ENCODE results near the gene RNGTT. TPM values are rescaled to one million over a fixed set of nuclear protein-coding genes. Genes with fewer than 3 reads are reported as not detected.

RNGTT gene
- total RNA-seq, 1 experiment from 2014 or later, result 15.2 TPM

DNA sequence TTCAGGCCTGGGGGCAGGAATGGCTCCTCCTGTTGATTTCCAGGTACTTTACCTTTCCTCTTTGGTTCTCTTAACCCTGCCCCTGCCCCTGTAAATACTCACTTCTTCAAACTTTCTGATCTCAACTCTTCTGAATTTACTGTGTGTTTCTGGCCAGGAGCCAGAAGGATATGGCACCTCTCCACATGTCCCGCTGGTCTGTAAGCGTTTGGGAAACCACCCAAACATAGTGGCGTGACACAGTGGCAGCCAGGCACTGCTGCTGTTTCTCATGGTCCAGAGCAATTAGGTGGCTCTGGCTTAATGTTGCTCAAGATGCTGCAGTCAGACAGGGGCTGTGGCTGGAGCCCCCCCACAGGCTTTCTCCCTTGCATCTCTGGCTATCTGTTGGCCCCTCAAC is 374.5 kb downstream of the RNGTT start:
- Histone ChIP-seq H4K20me1 (ENCODE audit: insufficient read depth) (no peaks in the 10 kb centered on the region), H3K9me3 (ENCODE audit: insufficient read depth, low read depth) (no peaks in the 10 kb centered on the region), H3K4me3 (no peak overlapping the region), H3K4me1 (replicated peaks; ENCODE audit: insufficient read depth) (no peaks in the 10 kb centered on the region), H3K27ac (no peak overlapping the region), H3F3A (ENCODE audit: insufficient read depth, low read depth) (no peaks in the 10 kb centered on the region), H3K4me2 (no peak overlapping the region), H3K27me3 (ENCODE audit: insufficient read depth, low read depth) (peaks cover 66% of the 10 kb centered on the region), H3K36me3 (ENCODE audit: low read depth) (no peaks in the 10 kb centered on the region), H2AFZ (no peak overlapping the region), H3K79me2 (ENCODE audit: low read depth) (no peaks in the 10 kb centered on the region), H3K9me2 (ENCODE audit: insufficient read depth) (no peaks in the 10 kb centered on the region)
- intact Hi-C loops (cut with micrococcal nuclease; ENCODE audit: unreplicated experiment), result no loop called here
- no peak for DNase-seq
- TF ChIP-seq, protein P1, sequence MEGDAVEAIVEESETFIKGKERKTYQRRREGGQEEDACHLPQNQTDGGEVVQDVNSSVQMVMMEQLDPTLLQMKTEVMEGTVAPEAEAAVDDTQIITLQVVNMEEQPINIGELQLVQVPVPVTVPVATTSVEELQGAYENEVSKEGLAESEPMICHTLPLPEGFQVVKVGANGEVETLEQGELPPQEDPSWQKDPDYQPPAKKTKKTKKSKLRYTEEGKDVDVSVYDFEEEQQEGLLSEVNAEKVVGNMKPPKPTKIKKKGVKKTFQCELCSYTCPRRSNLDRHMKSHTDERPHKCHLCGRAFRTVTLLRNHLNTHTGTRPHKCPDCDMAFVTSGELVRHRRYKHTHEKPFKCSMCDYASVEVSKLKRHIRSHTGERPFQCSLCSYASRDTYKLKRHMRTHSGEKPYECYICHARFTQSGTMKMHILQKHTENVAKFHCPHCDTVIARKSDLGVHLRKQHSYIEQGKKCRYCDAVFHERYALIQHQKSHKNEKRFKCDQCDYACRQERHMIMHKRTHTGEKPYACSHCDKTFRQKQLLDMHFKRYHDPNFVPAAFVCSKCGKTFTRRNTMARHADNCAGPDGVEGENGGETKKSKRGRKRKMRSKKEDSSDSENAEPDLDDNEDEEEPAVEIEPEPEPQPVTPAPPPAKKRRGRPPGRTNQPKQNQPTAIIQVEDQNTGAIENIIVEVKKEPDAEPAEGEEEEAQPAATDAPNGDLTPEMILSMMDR (conservative IDR thresholded peaks at IDR 0.05), result no peak
- no peak for TF ChIP-seq EZH2 (IDR thresholded peaks at IDR 0.05; ENCODE audit: low read depth)
- POLR2A ChIA-PET (ENCODE audit: unreplicated experiment), result no interaction called here
- CTCF ChIA-PET, result no interaction called here
- no TSS peak for BruUV-seq (replicated peaks)

DNA sequence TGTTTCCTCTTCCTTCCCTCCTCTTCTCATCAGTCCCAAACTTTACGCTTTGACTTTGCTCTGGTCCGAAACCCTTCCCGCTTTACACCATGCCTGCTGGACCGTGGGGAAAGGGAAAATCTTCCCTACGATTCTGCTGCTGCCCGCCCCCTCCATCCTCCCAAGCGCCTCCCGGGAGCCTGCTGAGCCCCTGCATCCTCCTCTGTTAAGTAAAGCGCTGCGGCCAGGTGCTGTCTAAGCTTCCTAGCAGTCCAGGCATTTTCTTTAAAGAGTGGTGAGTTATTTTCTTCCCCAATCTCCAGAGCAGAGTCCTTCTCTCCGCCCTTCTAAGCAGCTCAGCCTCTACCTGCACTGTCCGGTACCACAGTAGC is 376.3 kb downstream of the RNGTT start:
- ChIA-PET CTCF (no interaction called here), POLR2A (ENCODE audit: unreplicated experiment) (no interaction called here)
- no peak overlapping the region for H2AFZ ChIP-seq
- no peak overlapping the region for H3K27ac ChIP-seq
- H3K4me1 ChIP-seq (replicated peaks; ENCODE audit: insufficient read depth), result no peaks in the 10 kb centered on the region
- H3K36me3 ChIP-seq (ENCODE audit: low read depth), result no peaks in the 10 kb centered on the region
- intact Hi-C loops (cut with micrococcal nuclease; ENCODE audit: unreplicated experiment), result no loop called here
- H3K27me3 ChIP-seq (ENCODE audit: insufficient read depth, low read depth), result peaks cover 65% of the 10 kb centered on the region
- no peaks in the 10 kb centered on the region for H3F3A ChIP-seq (ENCODE audit: insufficient read depth, low read depth)
- TF ChIP-seq, protein P1 (conservative IDR thresholded peaks at IDR 0.05), result no peak
- no peak for TF ChIP-seq EZH2 (IDR thresholded peaks at IDR 0.05; ENCODE audit: low read depth)
- no peaks in the 10 kb centered on the region for H4K20me1 ChIP-seq (ENCODE audit: insufficient read depth)
- H3K79me2 ChIP-seq (ENCODE audit: low read depth), result no peaks in the 10 kb centered on the region
- no peak overlapping the region for H3K4me2 ChIP-seq
- H3K9me2 ChIP-seq (ENCODE audit: insufficient read depth), result no peaks in the 10 kb centered on the region
- BruUV-seq (replicated peaks), result no TSS peak
- H3K9me3 ChIP-seq (ENCODE audit: insufficient read depth, low read depth), result no peaks in the 10 kb centered on the region
- H3K4me3 ChIP-seq, result no peak overlapping the region
- DNase-seq, result no peak

GRCh38 chr6:88586371-88587149 is 376.9 kb downstream of the RNGTT start:
- intact Hi-C loops (cut with micrococcal nuclease; ENCODE audit: unreplicated experiment), result no loop called here
- no peak for DNase-seq

More at GRCh38 chr6:88586371-88587149, 376.9 kb downstream of the RNGTT start:
- no peaks in the 10 kb centered on the region for H3K4me1 ChIP-seq (replicated peaks; ENCODE audit: insufficient read depth)
- H3K9me3 ChIP-seq (ENCODE audit: insufficient read depth, low read depth), result no peaks in the 10 kb centered on the region
- no peaks in the 10 kb centered on the region for H4K20me1 ChIP-seq (ENCODE audit: insufficient read depth)
- TF ChIP-seq, protein P1 (conservative IDR thresholded peaks at IDR 0.05), result no peak
- no peak for TF ChIP-seq EZH2 (IDR thresholded peaks at IDR 0.05; ENCODE audit: low read depth)
- H3K27ac ChIP-seq, result no peak overlapping the region
- H3K36me3 ChIP-seq (ENCODE audit: low read depth), result no peaks in the 10 kb centered on the region
- ChIA-PET POLR2A (ENCODE audit: unreplicated experiment) (no interaction called here), CTCF (no interaction called here)
- BruUV-seq (replicated peaks), result no TSS peak
- H3K4me3 ChIP-seq, result no peak overlapping the region
- no peaks in the 10 kb centered on the region for H3K79me2 ChIP-seq (ENCODE audit: low read depth)
- no peak overlapping the region for H2AFZ ChIP-seq
- no peaks in the 10 kb centered on the region for H3F3A ChIP-seq (ENCODE audit: insufficient read depth, low read depth)
- peaks cover 61% of the 10 kb centered on the region for H3K27me3 ChIP-seq (ENCODE audit: insufficient read depth, low read depth)
- H3K9me2 ChIP-seq (ENCODE audit: insufficient read depth), result no peaks in the 10 kb centered on the region
- H3K4me2 ChIP-seq, result no peak overlapping the region
